Cortex of kidney (tissue), 1 donor: ENCODE measurements around the gene GAL.

Experiments used
- DNase-seq: peaks from one replicate; lab custom pipeline; 2025; lab: John Stamatoyannopoulos, UW

Gene GAL

DNA sequence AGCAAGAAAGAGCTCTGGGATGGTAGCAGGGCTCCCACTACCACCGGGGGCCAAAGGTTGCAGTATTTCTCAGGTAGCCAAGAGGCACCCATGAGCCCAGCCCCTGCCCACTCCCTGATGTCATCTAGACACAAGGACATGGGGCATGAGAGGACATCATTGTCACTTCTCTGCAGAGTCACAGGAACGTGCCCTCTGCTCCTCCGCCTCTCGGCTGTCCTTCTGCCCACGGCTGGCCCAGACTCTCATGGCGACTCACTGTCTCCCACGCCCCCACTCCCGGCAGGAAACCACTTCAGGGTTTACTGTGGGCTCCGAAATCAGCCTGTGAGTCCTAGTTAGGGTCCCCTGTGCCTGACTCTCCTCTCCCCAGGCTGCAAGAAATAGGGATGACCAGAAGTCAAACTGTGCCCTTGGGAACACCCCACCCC, 1.8 kb upstream of the GAL start:
- DNase-seq = no peak

- no peak for DNase-seq
Observed at GRCh38 chr11:68683121-68683520, 1.2 kb upstream of the GAL start.

DNA sequence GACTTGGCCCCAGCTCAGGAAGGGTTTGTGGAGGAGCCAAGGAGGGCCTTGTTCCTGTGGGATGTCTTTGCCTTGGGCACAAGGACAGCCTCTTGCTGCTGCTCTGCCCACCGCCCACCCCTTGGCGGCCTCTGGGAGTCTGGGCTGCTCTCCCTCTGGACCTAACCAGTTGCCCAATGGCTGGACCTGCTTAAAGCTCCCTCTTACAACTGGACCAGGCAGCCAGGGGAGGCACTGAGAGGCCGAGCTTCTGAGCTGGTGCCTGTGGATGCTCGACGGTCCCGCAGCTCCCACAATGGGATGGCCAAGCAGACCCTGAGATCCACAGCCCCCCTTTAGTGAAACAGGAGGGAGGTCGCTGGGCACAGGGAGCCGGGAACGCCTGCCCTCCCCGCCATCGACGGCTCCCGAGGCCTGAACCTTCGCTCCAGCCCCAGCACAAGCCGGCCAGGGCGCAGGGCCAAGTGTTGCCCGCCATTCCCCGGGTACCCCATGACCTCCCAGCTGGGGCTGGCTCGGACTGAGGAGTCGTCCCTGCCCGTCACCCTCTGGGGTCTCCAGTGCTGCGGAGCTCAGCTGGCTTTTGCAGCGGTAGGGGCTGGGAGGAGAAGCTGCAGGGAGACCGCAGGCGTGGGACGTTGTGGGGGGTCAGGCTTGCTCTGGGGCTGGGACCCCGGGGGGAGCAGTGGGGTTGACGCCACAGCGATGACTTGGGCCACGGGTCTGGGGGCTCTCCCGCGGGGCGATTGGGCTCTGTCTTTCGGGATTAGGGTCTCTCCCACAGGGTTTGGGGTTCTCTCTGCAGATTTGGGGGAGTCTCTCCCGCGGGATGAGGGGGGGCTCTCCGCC, 584 bp upstream of the GAL start:
- DNase-seq = no peak

DNA sequence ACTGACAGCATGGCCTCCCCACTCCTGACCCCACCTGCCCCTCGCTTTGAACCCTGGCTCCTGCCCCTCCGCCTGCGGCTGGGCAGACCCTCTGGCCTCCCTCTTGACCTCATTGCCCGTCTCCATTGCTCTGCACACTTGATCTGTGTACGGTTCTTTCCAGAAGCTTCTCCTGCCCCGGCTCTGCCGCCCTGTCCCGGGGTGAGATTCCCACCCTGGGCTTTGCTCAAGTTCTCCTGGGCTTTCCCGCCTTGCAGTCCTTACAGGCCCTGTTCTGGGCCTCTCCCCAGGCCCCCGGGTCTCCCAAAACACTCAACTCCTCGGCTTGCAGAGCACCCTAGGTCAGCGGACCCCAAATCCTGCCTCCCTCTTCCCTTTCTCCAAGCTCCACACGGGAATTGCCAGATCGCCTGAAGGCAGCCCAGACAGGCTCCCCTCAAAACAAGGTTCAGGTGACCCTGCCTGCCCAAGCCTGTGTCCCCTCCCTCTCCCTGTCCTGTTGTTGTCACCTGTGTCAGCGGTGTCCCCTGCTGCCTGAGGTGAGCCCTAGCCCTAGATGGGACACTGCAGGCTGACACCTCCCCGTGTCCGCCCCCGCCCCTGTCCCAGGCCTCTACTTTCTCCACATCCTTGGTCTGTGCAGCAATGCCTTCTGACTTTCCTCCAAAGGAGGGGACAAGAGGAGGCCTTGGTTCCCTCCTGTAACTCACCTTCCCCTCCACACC, 1.5 kb downstream of the GAL start:
- DNase-seq = no peak

GRCh38 chr11:68686486-68686885, 2.1 kb downstream of the GAL start:
- DNase-seq = no peak

GRCh38 chr11:68687311-68687710, 3.0 kb downstream of the GAL start:
- no peak for DNase-seq

- DNase-seq = no peak
Observed at GRCh38 chr11:68687986-68688385, 3.6 kb downstream of the GAL start.

GRCh38 chr11:68688881-68689280, 4.5 kb downstream of the GAL start:
- no peak for DNase-seq

GRCh38 chr11:68689737-68690625, 5.6 kb downstream of the GAL start:
- DNase-seq = no peak

GRCh38 chr11:68690671-68691401, 6.5 kb downstream of the GAL start:
- DNase-seq = no peak

DNA sequence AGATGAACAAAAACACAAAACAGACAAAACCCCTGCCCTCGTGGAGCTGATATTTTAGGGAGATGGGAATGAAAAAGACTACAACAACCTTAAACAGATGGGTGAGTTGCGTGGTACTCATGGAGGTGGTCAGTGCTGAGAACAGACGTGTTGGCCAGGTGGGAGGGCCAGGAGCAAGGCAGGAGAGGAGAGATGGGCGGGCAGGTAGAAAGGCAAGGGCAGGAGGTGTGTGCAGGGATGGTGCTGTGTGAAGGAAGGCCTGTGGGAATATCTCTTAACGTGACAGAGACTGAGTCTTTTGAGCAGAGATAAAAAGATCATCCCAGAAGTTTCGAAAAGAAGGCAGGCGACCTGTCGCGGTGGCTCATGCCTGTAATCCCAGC, 7.0 kb downstream of the GAL start:
- DNase-seq = no peak

GRCh38 chr11:68692115-68692514, 7.8 kb downstream of the GAL start:
- DNase-seq = no peak

DNA sequence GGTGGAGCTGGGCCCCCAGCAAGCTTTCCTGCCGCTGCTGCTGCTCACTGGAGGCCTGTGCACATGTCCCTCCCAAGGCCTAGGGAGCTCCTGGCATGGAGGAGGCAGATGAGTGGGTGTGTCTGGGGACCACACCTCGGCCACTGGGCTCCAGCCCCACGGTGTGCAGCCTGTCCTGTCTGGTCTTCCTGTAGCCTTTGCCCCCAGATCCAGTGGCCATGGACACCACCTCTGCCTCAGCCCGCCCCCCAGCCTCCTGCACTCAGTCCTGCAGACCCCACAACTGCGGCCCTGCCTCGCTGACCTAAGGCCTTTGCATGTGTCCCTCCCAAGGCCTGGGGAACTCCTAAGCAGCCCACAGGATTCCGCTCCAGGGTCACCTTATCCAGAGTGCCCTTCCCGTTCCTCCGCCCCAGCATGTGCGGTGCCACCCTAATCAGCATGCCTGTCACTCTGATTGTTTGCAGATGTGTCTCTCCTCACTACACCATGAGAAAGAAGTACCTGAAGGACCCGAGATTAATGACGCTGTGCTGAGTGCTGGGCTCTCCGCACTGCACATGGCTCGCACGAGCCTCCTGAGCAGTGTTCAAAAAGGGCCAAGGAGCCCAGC, 8.6 kb downstream of the GAL start:
- no peak for DNase-seq

- no peak for DNase-seq
Observed at GRCh38 chr11:68693484-68693882, 9.1 kb downstream of the GAL start.

DNA sequence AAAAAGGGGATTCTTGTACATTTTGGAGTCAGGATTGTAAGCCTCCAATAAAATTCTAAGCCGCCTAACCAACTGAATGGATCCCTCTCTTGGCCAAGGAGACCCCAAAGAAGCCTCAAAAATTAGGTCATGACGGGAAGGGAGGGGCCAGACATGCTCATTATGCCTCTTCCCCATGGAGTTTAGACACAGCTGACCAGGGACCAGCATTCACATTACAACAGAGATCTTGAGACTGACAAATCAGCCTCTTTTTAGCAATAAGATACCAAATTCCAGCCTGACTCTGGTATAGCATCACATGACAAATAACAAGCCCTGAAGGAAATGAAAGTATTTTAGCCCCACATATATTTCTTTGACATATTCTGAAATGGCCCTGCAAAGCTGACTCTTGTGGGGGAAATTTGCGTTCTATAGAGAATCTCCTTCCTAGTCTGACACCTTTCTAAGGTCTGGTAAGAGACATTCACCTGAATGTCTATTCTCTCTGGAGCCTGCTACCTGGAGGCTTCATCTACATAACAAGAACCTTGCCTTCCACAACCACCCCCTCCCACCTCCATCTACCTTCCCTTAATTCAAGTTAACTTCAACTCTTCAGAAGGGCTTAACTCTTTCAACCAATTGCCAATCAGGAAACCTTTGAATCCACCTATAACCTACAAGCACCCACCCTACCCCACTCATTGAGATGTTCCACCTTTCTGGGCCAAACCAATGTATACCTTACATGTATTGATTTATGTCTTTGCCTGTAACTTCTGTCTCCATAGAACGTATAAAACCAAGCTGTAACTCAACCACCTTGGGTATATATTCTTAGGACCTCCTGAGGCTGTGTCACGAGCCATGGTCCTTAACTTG, 10.3 kb downstream of the GAL start:
- no peak for DNase-seq

DNA sequence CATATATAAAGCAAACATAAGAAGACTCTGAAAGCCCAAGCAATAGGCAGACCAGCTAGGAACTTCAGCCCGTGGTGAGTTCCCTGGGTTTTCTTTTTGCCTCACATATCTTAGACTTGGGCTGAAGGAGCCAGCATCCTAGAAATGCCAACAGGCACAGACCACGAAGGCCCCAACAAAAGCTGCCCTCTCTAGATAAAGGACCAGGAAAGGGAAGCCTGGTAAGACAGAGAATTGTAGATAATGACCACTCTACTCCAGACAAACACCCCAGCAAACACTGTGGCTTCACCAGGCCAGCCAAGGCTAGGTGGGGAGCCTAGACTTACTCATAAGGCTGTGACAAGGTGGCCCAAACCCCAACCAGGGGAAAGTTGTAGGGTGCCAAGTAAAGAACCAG, 11.2 kb downstream of the GAL start:
- no peak for DNase-seq

DNA sequence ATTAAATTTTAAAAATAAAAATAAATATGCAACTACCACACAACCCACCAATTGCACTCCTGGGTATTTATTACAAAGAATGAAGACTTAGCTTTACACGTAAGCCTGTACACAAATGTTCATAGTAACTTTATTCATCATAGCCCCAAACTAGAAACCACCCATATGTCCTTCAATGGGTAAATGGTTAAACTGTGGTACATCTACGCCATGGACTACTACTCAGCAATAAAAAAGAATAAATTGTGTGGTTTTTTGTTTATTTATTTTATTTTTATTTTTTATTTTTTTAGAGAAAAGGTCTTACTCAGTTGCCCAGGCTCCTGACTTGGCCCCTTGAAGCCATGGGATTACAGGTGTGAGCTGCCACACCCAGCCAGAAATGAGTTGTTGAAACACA, 14.6 kb downstream of the GAL start:
- no peak for DNase-seq

DNA sequence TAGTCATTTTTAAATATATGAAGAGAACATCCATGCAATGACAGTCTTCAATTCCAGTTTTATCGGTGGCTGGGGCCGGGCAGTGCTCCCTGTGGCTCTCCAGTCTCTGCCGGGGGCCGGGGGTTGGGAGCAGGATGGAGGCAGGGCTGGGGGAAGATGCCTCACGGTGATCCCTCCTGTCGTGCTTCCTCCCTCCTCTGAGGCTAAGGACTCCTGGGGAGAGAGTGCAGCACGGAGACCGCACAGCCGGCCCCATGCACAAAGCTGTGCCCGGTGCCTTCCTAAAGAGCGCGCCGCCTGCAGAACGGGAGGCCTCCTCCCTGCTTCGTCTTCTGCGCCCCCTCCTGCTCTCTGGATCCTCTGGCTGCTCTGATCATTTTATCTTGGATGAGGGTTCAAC, 20.5 kb downstream of the GAL start:
- no peak for DNase-seq

- no peak for DNase-seq
Observed at GRCh38 chr11:68707527-68707926, 23.2 kb downstream of the GAL start.

- DNase-seq = no peak
Observed at GRCh38 chr11:68709062-68709461, 24.7 kb downstream of the GAL start.
